Hepatic stellate cell (primary cell): ENCODE measurements around the gene TRIM28.
"Not testable (repeated sequence)": the region's sequence is repeated elsewhere in the genome, so short reads cannot be mapped to it uniquely, and the experiment has no call there.

Experiments used
- DNase-seq: peaks from one replicate; pipeline ENCODE4 v3.0.0; 2011; ENCODE audit warnings: low spot score

TRIM28 gene

DNA sequence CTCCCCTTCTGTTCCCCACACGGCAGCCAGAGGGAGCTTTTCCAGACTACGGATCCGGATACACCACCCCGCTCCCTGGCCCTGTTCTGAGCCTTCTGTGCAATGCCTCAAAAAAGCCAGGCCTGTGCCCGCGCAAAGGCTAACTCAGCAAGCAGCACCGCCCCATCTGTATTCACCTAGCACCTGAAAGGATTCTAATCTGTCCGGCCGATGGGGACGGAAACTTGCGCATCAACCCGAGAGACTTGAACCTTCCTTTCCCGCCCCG lies 24.8 kb upstream of the TRIM28 start:
- peak; percentile 92 for DNase-seq

GRCh38 chr19:58519355-58520256 lies 24.3 kb upstream of the TRIM28 start, which contains the start of gene ZBTB45:
ZBTB45 (minus strand) TSS chr19:58519810; CDS start chr19:58517673, 2,137 bp downstream.
- peak; percentile 91 for DNase-seq

- DNase-seq: no peak
Measured at GRCh38 chr19:58520257-58520599, 23.6 kb upstream of the TRIM28 start.

GRCh38 chr19:58521651-58522050 lies 22.2 kb upstream of the TRIM28 start:
- DNase-seq: no peak

- DNase-seq: no peak
Measured at GRCh38 chr19:58522709-58523108, 21.2 kb upstream of the TRIM28 start.

- no peak for DNase-seq
Measured at GRCh38 chr19:58529405-58529804, 14.5 kb upstream of the TRIM28 start.

DNA sequence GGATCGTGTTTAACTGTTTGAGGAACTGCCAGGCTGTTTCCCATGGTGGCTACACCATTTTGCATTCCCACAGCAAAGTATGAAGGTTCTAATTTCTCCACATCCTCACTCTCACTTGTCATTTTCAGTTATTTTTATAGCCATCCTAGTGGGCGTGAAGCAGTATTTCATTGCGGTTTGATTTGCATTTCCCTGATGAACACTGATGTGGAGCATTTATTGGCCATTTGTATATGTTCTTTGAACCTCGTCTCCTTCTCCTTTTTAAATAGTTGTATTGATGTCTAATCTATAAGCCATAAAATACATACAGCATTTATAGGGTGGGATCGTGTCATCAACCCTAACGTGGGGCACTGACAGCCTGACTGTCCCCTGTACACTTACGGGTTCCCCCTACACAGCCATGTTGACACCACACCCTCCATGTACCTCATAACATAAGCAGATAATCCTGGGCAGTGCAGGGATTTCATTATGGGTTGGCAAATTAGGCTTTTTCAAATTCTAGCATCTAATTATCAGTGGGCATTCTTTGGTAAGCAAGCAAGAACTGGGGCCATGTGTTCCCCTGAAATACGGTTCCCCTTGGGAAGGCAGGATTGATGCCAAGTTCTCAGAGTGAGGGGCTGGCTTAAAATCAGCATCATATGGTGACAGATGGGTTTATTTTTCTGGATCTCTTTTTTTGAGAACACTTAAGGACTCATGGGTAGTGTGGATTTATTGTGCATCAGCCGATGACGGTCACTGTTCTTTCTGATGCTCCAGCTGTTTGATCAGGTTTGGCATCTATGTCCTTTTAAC lies 12.6 kb upstream of the TRIM28 start:
- no peak for DNase-seq

GRCh38 chr19:58535857-58536256 lies 8.0 kb upstream of the TRIM28 start:
- no peak for DNase-seq

DNA sequence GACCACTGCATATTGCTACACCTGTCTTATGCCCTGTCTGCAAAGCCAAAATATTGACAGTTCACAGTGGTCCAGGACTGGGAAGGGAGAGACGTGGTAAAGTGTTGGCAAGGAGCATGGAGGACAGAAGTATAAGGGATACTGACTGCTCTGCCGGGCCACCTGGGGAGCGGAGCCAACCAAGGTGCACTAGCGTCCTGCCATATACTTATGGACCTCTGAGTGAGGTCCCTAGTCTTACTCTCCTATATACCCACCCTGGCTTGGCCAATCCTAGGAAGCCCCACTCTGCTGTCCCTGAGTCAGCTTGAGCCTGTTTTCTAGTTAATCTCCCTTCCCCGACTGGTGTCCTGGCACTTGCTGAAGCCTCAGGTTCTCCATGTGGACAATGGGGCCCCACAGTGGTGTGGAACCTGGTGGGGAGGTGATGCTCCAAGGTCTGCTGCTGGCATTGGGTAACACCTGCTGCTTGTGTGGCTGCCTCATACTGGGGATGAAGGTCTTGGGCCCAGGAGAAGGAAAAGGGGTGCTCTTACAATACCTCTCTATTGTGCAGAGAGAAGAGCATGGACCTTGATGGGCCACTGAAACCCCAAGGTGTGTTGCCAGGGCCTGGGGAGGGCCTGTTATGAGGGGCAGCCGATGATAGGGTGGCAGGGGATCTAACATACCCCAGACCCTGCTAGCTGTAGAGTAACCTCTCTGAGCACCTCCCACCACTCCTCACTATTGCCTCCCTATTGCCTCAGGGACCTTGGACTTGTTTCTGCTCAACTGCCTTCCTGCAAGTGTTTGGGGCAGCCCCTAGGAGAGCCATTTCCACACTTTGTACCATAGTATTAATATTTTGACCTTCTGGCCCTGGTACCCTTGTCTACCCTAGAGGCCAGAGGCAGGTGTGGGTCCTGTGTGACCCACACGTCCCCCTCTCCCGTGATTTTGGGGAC lies 6.7 kb upstream of the TRIM28 start:
- DNase-seq: no peak

GRCh38 chr19:58538257-58539168 lies 5.4 kb upstream of the TRIM28 start:
- no peak for DNase-seq

DNA sequence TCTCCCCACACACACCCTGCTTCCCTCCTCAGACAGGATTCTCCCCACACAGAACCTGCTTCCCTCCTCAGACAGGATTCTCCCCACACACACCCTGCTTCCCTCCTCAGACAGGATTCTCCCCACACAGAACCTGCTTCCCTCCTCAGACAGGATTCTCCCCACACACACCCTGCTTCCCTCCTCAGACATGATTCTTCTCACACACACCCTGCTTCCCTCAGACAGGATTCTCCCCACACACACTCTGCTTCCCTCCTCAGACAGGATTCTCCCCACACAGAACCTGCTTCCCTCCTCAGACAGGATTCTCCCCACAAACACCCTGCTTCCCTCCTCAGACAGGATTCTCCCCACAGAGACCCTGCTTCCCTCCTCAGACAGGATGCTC lies 4.7 kb upstream of the TRIM28 start:
- DNase-seq: not testable (repeated sequence)

DNA sequence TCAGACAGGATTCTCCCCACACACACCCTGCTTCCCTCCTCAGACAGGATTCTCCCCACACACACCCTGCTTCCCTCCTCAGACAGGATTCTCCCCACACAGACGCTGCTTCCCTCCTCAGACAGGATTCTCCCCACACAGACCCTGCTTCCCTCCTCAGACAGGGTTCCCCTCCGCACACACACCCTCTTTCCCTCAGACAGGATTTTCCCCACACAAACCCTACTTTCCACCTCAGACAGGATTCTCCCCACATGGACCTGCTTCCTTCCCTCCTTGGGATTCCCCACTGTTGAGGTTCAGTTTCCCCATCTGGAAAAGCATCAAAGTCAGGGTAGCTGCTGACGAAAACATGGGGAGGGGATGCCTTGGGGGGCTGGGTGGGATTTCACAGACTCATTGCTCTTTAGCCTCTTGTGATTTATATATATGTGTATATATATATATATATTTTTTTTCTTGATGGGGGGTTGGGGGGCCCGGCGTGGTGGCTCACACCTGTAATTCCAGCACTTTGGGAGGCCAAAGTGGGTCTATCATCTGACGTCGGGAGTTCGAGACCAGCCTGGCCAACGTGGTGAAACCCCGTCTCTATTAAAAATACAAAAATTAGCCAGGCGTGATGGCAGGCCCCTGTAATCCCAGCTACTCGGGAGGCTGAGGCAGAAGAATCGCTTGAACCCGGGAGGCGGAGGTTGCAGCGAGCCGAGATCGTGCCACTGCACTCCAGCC lies 1.1 kb upstream of the TRIM28 start:
- DNase-seq: not testable (repeated sequence)

DNA sequence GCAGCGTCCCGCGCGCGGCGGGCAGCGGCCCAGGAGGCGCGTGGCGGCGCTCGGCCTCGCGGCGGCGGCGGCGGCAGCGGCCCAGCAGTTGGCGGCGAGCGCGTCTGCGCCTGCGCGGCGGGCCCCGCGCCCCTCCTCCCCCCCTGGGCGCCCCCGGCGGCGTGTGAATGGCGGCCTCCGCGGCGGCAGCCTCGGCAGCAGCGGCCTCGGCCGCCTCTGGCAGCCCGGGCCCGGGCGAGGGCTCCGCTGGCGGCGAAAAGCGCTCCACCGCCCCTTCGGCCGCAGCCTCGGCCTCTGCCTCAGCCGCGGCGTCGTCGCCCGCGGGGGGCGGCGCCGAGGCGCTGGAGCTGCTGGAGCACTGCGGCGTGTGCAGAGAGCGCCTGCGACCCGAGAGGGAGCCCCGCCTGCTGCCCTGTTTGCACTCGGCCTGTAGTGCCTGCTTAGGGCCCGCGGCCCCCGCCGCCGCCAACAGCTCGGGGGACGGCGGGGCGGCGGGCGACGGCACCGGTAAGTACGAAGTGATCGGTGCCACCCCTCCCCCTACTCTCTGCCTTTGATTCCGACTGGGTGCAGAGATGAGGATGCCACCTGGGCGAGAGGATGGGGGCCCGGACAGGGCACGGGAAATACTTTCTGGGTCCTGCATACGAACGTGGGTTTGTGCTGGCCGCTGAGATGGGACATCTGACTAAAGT lies 874 bp downstream of the TRIM28 start:
- peak; percentile 88 for DNase-seq

DNA sequence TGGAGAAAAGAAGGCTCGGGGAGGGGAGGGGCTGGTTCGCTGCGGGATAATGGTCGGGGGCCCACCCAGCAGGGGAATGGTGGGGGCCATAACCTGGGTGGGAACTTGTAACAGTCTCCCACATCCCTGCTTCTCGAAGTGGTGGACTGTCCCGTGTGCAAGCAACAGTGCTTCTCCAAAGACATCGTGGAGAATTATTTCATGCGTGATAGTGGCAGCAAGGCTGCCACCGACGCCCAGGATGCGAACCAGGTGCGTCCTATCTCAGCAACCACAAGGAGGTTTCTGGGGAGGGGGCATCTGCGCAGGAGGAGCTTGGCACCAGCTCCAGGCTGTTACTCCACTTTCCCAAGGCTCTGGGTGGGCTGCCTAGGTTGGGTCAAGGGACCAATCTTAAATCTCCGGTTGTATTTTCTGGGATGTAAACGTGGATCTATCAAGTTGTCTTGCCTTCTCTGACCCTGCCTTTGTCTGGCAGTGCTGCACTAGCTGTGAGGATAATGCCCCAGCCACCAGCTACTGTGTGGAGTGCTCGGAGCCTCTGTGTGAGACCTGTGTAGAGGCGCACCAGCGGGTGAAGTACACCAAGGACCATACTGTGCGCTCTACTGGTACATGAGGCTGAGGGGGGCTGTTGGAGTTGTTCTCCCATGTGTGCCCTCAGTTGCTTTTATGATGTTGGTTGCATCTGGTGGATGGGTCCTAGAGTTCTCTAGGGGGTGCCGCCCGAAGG lies 1.6 kb downstream of the TRIM28 start:
- DNase-seq: no peak

GRCh38 chr19:58546019-58546530 lies 2.2 kb downstream of the TRIM28 start:
- DNase-seq: no peak

DNA sequence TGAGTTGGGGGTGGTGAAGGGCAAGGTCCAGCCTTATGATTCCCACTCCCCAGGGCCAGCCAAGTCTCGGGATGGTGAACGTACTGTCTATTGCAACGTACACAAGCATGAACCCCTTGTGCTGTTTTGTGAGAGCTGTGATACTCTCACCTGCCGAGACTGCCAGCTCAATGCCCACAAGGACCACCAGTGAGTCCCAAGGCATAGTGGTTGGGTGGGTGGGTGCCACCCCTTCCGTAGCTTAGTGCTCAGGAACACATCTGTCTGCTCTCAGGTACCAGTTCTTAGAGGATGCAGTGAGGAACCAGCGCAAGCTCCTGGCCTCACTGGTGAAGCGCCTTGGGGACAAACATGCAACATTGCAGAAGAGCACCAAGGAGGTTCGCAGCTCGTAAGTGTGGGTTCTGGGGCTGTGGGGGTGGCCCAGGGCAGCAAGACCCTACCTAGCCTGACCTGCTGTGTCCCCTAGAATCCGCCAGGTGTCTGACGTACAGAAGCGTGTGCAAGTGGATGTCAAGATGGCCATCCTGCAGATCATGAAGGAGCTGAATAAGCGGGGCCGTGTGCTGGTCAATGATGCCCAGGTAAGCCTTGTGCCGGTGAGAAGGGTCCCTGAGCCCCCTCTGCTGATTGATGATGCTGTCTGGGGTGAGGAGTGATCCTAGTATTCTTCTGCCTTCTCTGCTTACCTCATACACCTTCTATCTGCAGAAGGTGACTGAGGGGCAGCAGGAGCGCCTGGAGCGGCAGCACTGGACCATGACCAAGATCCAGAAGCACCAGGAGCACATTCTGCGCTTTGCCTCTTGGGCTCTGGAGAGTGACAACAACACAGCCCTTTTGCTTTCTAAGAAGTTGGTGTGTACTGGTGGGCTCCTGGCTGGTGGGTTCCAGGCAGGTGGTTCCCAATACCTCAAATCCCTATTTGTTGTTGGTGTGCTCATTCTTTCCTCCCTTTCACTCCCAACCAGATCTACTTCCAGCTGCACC lies 3.8 kb downstream of the TRIM28 start:
- no peak for DNase-seq

- no peak for DNase-seq
Measured at GRCh38 chr19:58548859-58549663, 5.2 kb downstream of the TRIM28 start.
